Hematopoietic multipotent progenitor cell treated with erythropoietin and hydrocortisone succinate and interleukin-3 and kit ligand, for 8 days (in vitro differentiated cells): ENCODE results near the gene CRNN.

ENCODE experiments used
- DNase-seq: peaks from one replicate; pipeline ENCODE4 v3.0.0-alpha.2; 2015

CRNN gene

GRCh38 chr1:152413909-152414308 lies at the start of gene CRNN:
Gene CRNN, minus strand, starts transcription at chr1:152414263. Its CDS starts 2,030 bp downstream, at chr1:152412233.
- DNase-seq: no peak

GRCh38 chr1:152462636-152463035 lies 48.6 kb upstream of the CRNN start:
- DNase-seq: no peak

GRCh38 chr1:152461544-152461943 lies 47.5 kb upstream of the CRNN start:
- DNase-seq: peak; percentile 76

DNA sequence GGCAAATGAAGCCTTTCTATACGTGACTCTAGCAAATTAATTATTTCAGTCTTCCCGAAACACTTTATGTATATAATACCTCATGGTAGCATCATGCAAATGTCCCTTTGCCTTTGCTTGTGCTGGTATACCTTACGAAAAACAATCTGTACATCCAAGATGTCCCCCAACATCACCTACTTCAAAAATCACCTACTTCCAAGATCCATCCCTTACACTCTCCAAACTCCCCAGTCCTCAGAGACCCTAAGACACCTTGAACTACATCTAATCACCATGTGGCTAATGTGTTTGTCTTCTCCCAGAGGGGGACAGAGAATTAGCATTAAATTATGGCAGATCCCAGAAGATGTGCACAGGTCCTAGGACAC lies 46.5 kb upstream of the CRNN start:
- DNase-seq: no peak

GRCh38 chr1:152459596-152460528 lies 45.8 kb upstream of the CRNN start:
- peak; percentile 80 for DNase-seq

DNA sequence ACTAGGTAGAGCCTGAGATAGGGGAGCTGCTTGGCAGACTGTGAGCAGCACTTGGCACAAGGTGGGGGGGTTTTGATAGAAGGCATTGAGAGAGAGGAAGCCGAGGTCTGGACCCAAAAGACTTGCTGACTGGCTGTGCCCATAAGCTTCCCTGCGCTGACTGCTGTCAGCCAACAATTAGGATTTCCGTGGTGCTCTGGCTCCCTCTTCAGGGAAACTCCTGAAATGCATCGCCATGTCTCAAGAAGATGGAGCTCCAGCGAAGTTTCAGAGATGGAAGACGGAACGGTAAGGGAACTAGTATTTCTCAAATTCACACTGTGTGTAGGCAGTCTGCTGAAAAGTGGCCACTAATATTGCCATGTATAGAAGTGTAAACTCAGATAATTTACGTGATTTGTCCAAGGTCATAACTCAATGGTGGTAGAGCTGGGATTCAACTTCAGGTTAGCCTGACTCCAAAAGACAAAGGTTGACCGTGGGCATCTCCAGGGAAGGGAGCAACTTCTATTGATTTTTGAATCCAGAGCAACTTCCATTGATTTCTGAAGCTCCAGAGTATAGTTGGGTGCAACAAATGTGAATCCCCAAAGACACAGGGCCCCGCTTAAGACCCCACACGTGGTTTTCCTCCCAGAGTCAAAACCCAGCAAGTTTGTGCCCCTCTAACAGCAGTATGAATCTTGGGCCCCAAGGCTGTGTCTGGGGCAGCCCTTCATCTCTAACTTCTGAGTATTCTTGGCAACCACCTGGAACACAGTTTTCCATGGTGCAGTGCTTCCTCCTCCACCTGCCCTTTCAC lies 44.5 kb upstream of the CRNN start:
- DNase-seq: peak; percentile 82

- no peak for DNase-seq
These were observed 43.5 kb upstream of the CRNN start for GRCh38 chr1:152457561-152457960.

GRCh38 chr1:152457071-152457470 lies 43.0 kb upstream of the CRNN start:
- DNase-seq: no peak

GRCh38 chr1:152451254-152451653 lies 37.2 kb upstream of the CRNN start:
- DNase-seq: no peak

GRCh38 chr1:152449661-152450060 lies 35.6 kb upstream of the CRNN start:
- DNase-seq: no peak

GRCh38 chr1:152448496-152448895 lies 34.4 kb upstream of the CRNN start:
- DNase-seq: no peak

DNA sequence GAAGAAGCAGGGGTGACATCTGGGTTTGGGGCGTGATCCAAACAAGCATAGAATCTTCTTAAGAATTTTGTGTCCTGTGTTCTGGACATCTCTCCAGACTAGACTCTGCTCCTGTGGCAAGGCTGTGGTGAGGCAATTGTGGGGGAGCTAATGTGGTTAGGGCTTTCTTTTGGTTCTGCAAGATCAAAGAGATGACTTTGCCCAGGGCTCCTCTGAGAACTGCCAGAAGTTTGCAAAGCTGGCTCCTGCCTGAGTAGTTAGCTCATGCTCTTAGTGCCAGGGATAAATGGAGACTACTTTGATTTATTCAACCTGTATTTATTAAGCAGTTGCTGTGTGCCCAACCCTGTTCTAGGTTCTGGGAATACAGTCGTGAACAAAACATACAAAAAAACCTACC lies 34.0 kb upstream of the CRNN start:
- DNase-seq: no peak

- DNase-seq: no peak
These were observed 33.4 kb upstream of the CRNN start for GRCh38 chr1:152447484-152447883.

DNA sequence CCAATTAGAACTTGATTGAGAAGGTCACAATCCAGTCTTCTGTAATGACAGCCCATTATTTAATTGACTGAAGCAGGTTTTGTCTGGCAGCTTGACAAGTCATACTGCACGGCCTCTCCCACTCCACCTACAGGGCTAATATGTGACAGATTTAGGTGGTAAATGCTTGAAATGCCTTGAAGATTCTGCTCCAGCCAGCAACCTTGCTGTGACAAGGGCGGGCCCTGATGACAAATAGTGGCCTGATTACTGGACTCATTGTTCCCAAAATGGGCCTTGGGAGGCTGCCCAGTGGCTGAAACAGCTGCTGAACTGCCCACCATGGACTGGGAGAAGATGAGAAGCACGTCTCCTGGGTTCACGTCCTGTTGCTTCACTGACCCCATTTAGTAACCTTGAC lies 30.0 kb upstream of the CRNN start:
- DNase-seq: no peak

DNA sequence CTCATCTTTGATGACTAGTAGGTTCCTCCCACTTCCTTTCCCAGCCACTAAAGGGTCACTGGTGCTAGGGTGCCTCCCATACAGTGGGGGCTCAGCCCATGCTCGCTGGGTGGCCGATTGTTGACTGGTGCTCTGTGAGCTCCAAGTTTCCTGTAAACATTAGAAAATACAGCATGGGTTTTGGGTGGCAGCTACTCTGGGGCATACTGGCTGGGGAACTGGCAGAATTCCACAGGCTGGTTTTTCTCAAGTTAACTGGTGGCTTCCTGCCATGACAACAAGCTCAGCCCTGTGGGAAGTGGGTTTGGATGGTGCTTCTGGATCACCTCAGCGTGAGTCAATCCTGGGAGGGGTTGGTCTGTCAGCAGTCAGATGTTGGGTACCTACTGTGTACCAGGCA lies 28.7 kb upstream of the CRNN start:
- DNase-seq: no peak

- no peak for DNase-seq
These were observed 28.2 kb upstream of the CRNN start for GRCh38 chr1:152442301-152442700.

DNA sequence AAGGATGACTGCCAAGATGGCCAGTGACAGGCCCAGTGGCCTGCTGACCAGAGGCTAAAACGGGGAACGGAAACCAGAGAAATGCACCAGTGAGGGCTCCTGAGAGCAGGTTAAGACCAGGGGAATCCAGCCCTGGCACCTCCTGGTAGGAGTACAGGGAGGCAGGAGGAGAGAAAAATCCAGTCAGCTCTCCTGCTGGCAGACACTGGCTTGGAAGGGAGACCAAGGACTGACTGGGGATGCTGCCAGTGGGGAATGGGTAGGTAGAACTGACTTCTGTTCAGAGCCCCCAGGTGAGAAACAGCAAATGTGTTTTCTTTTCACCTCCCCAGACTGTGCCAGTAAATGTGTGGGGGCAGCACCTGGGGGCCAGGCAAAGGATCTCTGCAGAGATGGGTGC lies 27.7 kb upstream of the CRNN start:
- no peak for DNase-seq

GRCh38 chr1:152440635-152441471 lies 26.8 kb upstream of the CRNN start:
- peak; percentile 71 for DNase-seq

DNA sequence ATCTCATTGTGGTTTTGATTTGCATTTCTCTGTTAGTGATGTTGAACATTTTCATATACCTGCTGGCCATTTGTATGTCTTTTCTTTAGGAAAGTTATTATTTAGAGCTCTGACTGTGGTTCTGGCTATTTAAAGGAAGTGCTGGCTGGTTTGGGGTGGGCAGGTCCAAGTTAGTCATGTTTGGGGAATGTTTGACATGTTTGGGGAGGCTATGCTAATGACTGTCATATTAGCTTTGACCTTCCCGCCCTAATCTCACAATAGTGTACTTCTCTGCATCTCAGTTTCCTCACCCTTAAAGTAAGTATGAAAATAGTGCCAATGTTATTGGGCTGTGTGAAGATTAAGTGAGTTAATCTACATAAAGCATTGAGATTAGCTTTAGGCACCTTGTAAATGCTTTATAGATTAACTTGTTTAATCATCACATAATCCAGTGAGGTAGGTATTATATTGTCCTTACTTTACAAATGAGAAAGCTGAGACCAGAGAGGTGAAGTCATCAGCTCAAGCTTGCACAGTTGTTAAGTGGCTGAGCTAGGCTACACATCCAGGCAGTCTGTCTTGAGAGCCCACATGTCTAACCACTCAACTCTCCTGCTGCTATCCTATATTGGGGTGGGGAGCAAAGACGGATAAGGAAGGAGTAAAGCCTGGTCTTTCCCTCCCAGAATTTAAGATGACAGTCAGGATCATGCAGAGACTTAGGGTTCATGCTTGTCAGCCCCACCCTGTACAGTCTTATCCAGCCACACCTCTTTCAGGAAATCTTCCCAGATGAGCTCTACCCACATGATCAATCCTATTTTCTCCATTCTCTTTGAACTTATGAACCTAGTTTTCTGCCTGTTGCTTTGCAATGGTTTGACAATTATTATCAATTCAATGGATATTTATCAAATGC lies 22.8 kb upstream of the CRNN start:
- DNase-seq: no peak

GRCh38 chr1:152427458-152427857 lies 13.4 kb upstream of the CRNN start:
- DNase-seq: no peak

DNA sequence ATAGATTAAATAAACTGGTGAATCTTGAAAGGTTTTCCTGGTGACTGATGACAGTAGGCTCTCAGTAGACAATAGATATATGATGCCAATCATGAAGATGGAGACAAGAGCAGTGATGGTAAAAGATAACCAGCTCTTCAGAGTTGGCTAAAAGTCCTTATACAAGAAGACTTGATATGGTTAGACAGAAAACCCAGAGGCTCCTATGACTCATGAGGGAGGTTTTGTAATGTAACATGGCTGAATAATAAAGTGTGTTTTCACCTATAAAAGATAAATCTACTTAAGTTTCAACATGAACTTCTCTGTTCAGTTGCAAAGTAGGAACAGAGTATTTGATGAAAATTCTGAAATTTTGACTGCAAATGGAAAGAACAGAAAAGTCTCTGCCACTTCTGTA lies 12.7 kb upstream of the CRNN start:
- no peak for DNase-seq

GRCh38 chr1:152419917-152420316 lies 5.9 kb upstream of the CRNN start:
- no peak for DNase-seq
